H1 (cell line): ENCODE results near the gene TMEM92.

ENCODE experiments used
- ASH2L ChIP-seq: fragments of 200-600, 300-600 bp; sonication (generic); IDR thresholded peaks from one replicate; pipeline ENCODE4 v1.7.1; 2017; ENCODE audit warnings: low read length
- CREB1 ChIP-seq: IDR thresholded peaks from 2 replicates; pipeline ENCODE4 v1.6.1; 2012; ENCODE audit warnings: inconsistent platforms
- CTCF ChIP-seq, 3 experiments: IDR thresholded peaks; 1 replicate in 2 of 3; 2 replicates in 1 of 3; pipeline versions ENCODE4 v1.5.1 to v1.6.1; 2011; ENCODE audit warnings: low read length in 3 of 3, mild to moderate bottlenecking in 3 of 3, inconsistent platforms in 2 of 3, low read depth in 1 of 3, moderate library complexity in 1 of 3; ENCODE audit not compliant: insufficient read depth in 1 of 3; ENCODE audit errors: control extremely low read depth in 1 of 3
- EP300 ChIP-seq, 2 experiments: IDR thresholded peaks; 1 replicate in 1 of 2; 2 replicates in 1 of 2; pipeline ENCODE4 v1.6.1; 2011 to 2012; ENCODE audit warnings: low read depth in 2 of 2, low read length in 2 of 2, mild to moderate bottlenecking in 2 of 2, borderline replicate concordance in 1 of 2, inconsistent platforms in 1 of 2, moderate library complexity in 1 of 2
- EZH2 ChIP-seq: fragments of 200-600 bp; sonication (generic); IDR thresholded peaks from 2 replicates; pipeline ENCODE4 v1.7.1; 2012; ENCODE audit warnings: low read depth, mild to moderate bottlenecking, moderate library complexity, low read length, inconsistent platforms; ENCODE audit not compliant: severe bottlenecking
- MAX ChIP-seq: IDR thresholded peaks from 2 replicates; pipeline ENCODE4 v1.6.1; 2012; ENCODE audit warnings: inconsistent platforms
- NRF1 ChIP-seq: IDR thresholded peaks from 2 replicates; pipeline ENCODE4 v1.6.1; 2011; ENCODE audit warnings: mild to moderate bottlenecking, low read depth, low read length, improper control_type of control experiment
- PHF8 ChIP-seq: fragments of 200-600 bp; sonication (generic); conservative IDR thresholded peaks from 2 replicates; pipeline ENCODE4 v1.7.1; 2012; ENCODE audit warnings: low read depth, mild to moderate bottlenecking, inconsistent platforms, low read length, moderate library complexity
- POLR2AphosphoS5 ChIP-seq: IDR thresholded peaks from 2 replicates; pipeline ENCODE4 v1.6.1; 2011; ENCODE audit warnings: low read depth, low read length

DNA sequence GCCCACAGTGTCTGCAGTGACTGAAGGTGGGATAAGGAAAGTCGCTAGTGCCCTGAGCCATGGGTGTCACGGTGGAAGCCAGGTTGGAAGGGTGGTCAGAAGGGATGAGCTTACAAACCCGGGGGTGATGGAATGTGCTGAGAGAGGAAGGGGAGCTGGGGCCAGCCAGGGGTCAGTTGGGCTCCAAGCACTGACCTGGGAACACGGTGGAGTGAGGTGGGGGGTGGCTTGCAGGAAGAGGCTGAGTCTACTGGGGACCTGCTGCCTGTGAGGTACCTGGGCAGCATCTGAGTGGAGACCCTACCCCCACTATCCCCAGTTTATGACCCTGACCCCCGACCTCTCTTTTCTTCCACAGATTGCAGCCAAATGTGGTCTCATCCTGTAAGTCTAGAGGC, 3.1 kb downstream of the TMEM92 start:
- TF ChIP-seq CTCF (IDR thresholded peaks at IDR 0.05; ENCODE audit: control extremely low read depth in 1 of 3, insufficient read depth in 1 of 3, low read depth in 1 of 3, low read length in 3 of 3) = no peak
- no peak for TF ChIP-seq EZH2
- no peak for TF ChIP-seq POLR2AphosphoS5
- no peak for TF ChIP-seq NRF1
- no peak for TF ChIP-seq ASH2L
- no peak for TF ChIP-seq EP300 (IDR thresholded peaks at IDR 0.05; ENCODE audit: borderline replicate concordance in 1 of 2, low read depth in 2 of 2, low read length in 2 of 2)
- no peak for TF ChIP-seq PHF8
- TF ChIP-seq MAX = no peak
- no peak for TF ChIP-seq CREB1
